NCI-H524 treated with DMSO at 0.1 percent for 48 hours (cell line): ENCODE measurements around the gene REN.

Source experiments
- DNase-seq: peaks from one replicate; lab custom pipeline; 2025; lab: John Stamatoyannopoulos, UW

REN gene

DNA sequence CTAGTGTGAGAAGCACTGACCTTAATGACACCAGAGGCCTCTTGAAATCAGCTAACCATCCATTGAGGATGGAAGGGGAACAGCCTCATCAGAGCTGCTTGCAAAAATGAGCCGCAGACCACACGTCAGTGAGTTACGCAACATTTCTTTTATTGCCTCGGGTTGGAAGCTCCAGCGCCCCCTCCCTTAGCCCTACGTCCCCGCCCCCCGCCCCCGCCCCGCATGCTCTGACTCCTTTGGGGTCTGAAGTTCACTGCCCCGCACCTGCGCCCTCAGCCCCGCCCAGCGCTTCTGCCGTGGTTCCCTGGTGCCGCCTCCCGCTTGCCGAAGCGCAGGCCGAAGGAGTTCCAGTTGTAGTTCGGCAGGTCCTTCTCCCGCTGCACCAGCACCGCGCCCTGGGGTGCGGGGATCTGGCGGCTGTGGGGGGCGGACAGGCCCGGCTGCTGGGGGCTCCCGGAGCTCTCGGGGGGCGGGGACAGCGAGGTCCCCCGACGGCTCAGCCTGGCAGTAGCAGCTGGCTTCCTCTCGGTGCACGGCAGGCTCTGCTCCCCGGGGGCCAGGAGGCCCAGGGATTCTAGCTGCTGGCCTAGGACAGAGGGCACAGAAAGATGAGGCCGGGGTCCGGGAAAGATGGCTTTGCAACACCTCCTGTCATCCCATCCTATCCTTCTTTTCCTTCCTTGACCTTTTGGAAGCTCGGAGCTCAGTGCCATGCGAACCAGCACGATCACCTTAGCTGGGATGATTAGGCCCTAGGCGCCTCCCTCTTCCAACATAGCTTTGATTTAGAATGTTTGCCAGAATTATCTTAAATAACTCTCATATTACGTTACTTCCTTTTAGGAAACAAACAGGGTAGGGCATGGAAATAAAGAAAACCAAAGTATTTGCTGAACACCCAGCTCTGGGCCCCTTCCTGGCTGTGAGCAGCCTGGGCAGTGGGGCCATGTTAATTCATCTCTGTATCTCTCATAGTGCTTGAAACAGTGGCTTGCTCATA lies 24.4 kb upstream of the REN start:
- DNase-seq = no peak

- no peak for DNase-seq
These were observed 23.0 kb upstream of the REN start for GRCh38 chr1:204188959-204189639.

GRCh38 chr1:204186597-204186996 lies 20.5 kb upstream of the REN start:
- DNase-seq = no peak

- no peak for DNase-seq
These were observed 15.0 kb upstream of the REN start for GRCh38 chr1:204181116-204181515.

DNA sequence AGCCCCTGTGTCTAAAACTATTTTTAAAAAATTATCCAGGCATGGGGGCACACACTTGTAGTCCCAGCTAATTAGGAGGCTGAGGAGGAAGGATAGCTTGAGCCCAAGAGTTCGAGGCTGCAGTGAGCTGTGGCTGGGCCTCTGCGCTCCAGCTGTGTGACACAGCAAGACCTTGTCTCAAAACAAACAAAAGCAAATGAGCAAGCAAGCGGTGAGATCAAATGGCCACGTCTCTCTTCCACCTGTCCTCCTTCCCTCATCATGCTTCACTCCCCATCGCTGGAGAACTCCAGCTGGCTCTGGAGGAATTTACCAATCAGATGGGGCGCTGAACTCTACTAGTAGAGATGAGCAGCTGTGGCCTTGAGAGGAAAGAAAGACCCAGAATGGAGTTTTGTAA lies 14.0 kb upstream of the REN start:
- DNase-seq = no peak

DNA sequence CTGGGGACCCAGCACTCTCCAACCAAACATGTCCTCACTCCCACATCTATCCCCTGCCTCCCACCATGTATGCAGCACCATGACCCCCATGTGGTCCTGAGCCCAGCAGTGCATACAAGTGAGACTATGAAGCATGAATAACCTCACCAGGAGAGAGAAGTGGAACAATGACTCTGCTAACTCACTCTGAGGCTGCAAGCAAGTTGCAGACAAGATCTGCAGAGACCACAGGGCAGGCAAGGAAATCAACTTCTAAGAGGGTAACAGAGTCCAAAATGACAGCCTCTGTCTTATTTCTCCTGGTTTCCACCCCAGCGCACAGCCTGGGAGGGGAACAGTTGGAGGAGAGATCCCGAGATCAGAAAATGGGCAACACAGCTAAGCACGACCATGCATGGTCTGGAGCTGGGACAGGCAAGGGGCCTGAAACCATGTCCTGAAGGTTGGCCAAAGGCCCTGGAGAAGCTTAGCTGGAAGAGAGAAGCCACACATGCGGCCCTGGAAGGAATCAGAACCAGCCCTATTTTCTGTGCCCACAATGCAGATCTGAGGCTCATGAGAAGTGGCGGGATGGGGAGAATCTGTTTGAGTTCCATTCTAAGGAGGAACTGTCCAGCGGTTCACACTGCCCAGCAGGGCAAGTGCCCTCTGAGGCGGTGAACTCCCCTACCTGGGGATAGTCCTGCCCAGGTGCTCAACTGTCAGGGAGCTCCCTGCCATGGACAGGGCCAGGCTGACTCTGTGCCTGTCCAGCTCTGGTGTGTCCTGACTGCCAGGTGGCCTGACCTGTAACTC lies 12.5 kb upstream of the REN start:
- DNase-seq = no peak

DNA sequence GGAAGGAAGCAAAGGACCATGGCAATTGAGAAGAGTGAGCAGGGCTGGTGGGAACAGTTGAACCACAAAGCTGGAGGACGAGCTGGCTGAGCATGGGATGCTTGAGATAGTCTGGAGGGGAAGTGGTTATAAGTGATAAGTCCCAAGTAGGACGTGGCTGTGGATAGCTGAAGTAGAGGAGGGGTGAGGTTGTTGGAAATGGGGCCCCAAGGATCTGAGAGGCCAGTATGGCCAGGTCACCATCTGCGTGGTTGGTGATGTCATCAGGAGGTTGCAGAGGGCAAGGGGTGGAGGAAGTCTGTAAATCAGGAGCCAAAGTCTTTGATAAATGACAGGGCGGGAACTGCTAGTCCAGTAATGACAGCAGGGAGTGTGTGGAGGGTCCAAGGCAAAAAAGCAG lies 11.0 kb upstream of the REN start:
- DNase-seq = no peak

- no peak for DNase-seq
These were observed 9.9 kb upstream of the REN start for GRCh38 chr1:204176049-204176448.

DNA sequence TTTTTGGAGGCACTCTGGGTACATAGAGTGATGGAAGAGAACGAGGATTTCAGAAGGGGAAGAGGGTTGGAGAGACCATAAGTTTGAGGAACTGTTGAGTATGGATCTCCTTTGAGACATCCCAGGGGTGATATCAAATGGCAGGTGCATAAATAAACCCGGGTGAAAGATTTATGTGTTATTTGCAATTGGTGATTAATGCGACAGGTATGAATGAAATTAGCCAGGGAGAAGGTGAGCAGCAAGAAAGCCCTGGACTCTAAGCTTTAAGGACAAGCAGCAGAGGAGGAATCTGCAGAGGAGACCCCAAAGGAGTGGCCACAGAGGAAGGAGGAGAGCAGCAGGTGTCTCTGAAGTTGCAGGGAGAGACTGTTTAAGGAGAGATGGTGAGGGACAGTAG lies 8.8 kb upstream of the REN start:
- DNase-seq = no peak

DNA sequence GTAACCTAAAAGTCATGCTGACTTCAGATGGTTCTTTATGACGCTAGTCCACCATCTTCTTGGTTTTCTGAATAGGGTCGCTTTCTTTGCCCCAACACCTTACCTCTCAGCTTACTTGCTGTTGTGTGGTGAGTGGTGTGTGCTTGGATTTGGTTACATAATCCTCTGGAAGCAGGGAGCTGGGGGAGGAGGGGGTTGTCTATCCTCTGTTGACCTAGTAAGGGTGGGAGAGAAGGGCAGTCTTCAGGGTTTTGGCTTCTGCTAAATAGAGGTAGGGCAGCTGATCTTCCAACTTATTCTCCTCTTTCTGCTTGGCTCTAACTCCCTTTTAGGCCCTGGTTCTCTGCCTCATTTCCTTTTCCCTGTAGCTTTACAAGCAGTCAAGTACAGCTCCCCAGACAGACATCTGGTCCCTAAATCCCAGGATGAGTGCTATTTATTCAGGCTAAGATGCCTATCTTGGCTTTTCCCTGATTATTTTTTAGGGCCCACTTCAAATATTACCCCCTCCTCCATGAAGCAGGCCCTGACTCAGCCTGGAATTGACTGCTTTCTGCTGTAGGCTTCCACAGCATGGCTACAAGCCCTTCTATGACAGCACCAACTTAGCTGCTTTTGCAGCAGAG lies 6.4 kb upstream of the REN start:
- DNase-seq = peak; percentile 48

GRCh38 chr1:204171751-204172178 lies 5.6 kb upstream of the REN start:
- DNase-seq = no peak

DNA sequence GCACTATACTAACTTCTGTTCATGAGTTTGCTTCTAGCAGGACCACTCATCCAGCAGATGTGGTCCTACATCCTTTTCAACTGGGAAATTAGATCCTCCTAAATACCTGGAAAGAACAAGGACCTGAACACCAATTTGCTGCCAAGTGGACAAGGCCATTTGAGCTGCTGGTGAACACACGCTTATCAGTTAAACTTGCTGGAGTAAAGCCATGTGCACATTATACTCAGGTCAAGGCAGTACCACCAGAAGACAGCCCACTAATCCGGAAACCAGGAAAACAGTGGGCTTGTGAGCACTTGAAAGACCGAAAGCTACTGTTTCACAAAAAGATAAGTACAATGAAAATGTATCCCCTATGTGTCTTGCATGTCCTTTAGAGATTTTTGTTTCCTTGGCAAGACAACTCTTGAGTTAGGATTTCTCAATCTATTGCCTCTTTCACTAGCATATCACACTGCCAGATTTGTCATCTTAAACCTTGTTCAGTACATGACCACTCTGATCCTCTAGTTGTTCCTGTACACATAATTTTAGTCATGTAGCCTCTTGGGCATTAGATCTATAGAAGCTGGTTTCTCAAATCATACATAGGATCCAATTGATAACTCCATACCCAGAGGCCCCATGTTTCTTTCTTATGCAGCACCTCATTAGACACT lies 4.5 kb upstream of the REN start:
- no peak for DNase-seq

DNA sequence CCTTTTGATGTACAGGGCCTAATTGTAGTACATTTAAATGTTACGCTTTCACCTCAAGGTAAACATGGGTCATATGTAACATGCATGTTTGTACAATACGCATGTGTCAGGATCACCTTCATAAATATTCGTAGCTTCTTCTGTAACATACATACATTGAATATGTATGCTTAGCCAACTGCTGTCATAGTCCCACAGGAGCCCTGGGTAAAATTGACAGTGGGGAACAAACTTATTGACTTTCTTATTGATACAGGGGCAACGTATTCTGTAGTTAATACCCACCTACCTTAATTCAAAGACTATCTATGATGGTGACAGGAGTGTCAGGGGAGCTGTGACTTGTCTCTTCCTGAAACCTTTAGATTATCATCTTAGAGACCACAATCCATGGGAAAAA lies 3.7 kb upstream of the REN start:
- no peak for DNase-seq

DNA sequence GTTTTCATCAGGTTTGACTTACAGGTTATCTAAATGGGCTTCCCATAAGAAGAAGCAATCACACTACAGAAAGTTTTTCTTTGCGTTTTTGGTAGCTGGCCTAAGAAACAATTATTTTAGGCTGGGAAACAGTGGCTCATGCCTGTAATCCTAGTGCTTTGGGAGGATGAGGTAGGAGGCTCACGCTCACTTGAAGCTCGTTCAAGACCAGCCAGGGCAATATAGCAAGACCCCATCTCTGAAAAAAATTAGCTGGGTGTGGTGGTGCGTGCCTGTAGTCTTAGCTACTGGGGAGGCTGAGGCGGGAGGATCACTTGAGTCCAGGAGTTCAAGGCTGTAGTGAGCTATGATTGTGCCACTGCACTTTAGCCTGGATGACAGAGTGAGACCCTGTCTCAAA lies 1.6 kb upstream of the REN start:
- no peak for DNase-seq

- DNase-seq = peak; percentile 43
These were observed 3.6 kb downstream of the REN start for GRCh38 chr1:204162494-204163074.

DNA sequence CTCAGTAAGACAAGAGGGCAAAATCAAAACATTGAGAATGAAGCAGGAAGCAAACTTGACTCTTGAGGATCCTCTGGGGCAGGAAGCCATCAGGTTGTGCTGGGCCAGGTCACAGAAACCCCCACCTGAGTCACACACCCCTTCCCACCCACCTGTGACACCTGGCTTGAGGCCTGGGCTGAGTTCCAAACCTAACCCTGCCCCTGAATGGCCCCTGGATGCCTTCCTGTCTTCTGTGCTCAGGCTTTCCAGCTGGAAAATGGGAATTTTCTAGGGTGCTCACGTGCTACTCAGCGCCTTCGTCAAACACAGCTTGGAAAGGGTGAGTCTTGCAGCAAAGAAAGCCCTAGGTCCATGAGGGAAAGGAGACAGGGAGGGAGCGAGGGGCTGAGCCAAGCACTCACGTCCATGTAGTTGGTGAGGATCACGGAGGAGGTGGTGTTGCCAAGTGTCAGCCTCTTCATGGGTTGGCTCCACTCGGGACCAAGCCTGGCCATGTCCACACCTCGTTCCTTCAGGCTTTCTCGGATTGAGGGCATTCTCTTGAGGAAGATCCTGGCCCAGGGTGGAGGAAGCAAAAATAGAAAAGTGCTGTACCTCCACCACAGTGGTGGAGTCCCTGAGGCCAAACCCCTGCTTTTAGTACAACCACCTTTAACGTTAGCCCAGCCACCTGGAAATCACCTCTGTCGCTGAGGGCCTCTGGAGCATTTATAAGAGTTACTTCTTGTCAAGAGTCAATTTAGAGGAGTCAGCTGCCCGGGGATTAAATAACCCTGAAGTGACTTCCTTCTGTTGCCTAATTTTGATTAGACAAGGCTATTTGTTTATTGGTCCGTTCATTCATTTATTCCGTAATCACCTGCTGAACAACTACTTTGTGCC lies 4.3 kb downstream of the REN start:
- DNase-seq = peak; percentile 43

DNA sequence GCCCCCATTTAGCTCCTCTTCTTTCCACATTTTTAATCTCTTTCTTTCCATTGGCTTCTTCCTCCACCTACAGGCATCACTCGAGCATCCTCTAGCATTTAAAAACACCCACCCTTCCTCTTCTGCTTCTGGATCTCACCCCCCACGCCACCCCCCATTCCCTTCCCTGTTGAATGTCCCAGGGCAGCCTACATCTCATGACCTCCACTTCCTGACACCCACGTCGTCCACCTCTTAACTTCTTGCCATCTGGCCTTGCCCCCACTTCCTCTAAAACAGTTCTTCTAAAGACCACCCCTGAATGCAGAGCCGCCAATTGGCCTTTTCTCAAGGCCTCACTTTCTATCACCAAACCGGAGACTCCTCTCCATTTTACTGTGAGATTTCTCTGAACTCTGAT lies 8.2 kb downstream of the REN start:
- no peak for DNase-seq

DNA sequence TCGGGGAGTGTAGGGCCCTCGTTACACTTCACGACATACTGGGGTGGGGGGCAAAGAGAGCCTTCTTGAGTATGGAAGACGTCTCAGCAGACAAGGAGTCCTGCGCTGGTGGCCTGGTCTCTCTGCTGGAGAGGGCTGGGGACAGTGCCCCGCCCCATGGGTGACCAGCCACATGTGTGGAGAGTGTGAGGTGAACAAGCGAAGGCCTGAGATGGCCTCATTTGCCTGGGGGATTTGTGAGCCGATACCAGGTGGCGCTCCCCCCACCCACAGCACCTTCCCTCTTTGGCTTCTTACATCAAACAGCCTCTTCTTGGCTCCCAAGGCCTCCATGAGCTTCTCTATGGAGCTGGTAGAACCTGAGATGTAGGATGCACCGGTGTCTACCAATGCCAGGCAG lies 10.3 kb downstream of the REN start:
- no peak for DNase-seq

GRCh38 chr1:204154568-204155255 lies 11.4 kb downstream of the REN start:
- DNase-seq = no peak
